HEK293T (cell line): ENCODE results near the gene SCNN1A.

Experiments used
- ELF4 ChIP-seq: fragments of 450-650 bp; IDR thresholded peaks from 2 replicates; pipeline ENCODE4 v1.6.1; 2017; ENCODE audit warnings: antibody characterized with exemption
- FOXA1 ChIP-seq: fragments of 450-650 bp; IDR thresholded peaks from 2 replicates; pipeline ENCODE4 v1.6.1; 2016; ENCODE audit warnings: mild to moderate bottlenecking
- FOXM1 ChIP-seq: fragments of 450-650 bp; IDR thresholded peaks from 2 replicates; pipeline ENCODE4 v1.6.1; 2017; ENCODE audit warnings: mild to moderate bottlenecking, borderline replicate concordance
- PKNOX1 ChIP-seq: fragments of 450-650 bp; IDR thresholded peaks from 2 replicates; pipeline ENCODE4 v1.6.1; 2016
- SP1 ChIP-seq: fragments of 450-650 bp; IDR thresholded peaks from 2 replicates; pipeline ENCODE4 v1.6.1; 2017
- SUZ12 ChIP-seq: fragments of 450-650 bp; IDR thresholded peaks from 2 replicates; pipeline ENCODE4 v1.6.1; 2016; ENCODE audit warnings: mild to moderate bottlenecking
- TARDBP ChIP-seq: fragments of 450-650 bp; IDR thresholded peaks from 2 replicates; pipeline ENCODE4 v1.6.1; 2016
- ZNF384 ChIP-seq: fragments of 450-650 bp; IDR thresholded peaks from 2 replicates; pipeline ENCODE4 v1.6.1; 2016

GRCh38 chr12:6313326-6313940, 61.9 kb downstream of the SCNN1A start:
- TF ChIP-seq SUZ12 (no peak), TARDBP (no peak), SP1 (no peak), PKNOX1 (no peak), ELF4 (no peak), ZNF384 (no peak), FOXA1 (no peak), FOXM1 (no peak)
